A549 (cell line): Measurements from ENCODE around the gene CADM2. TPM values are rescaled to one million over a fixed set of nuclear protein-coding genes. Genes with fewer than 3 reads are reported as not detected.

Source experiments
- ATAC-seq, 2 experiments: fragments of 200-7000 bp in 1 of 2; fragments of >200 bp in 1 of 2; cut with Nextera tagmentation in 1 of 2; cut with Tn5 transposase in 1 of 2; 3 replicates each; pipeline versions ENCODE4 v1.8.0 to v1.9.1; 2018 to 2020; ENCODE audit warnings: mild to moderate bottlenecking in 1 of 2, moderate library complexity in 1 of 2
- CTCF ChIA-PET: fragments of 300-600 bp; sonication (Branson Sonifier 250); formaldehyde crosslinking; extraction: SDS; loops from one replicate; lab custom pipeline; 2021; ENCODE audit warnings: antibody characterized with exemption, inconsistent platforms; lab: Yijun Ruan, JAX
- POLR2A ChIA-PET: fragments of 350-600 bp; formaldehyde crosslinking; extraction: SDS; loops from one replicate; lab custom pipeline; 2021; ENCODE audit warnings: antibody characterized with exemption, inconsistent platforms; lab: Yijun Ruan, JAX
- DNase-seq, 2 experiments: peaks; one replicate each; pipeline versions ENCODE4 v3.0.0 to v3.0.0-alpha.2; 2011 to 2016; ENCODE audit warnings: low read depth in 1 of 2, low spot score in 1 of 2
- FAIRE-seq: peaks from 2 replicates; lab custom pipeline; 2011; peaks lifted over from hg19 to GRCh38; lab: Jason Lieb, UNC
- H3K27ac ChIP-seq, 2 experiments: fragments of >200 bp; sonication (Bioruptor Twin); formaldehyde crosslinking; 3 replicates each; pipeline ENCODE4 v1.5.1; 2016 to 2017
- H3K4me1 ChIP-seq: fragments of >200 bp; sonication (Bioruptor Twin); formaldehyde crosslinking; 3 replicates; pipeline ENCODE4 v1.6.1; 2016
- H3K4me2 ChIP-seq: fragments of >200 bp; sonication (Bioruptor Twin); formaldehyde crosslinking; 3 replicates; pipeline ENCODE4 v1.6.1; 2016
- H3K4me3 ChIP-seq: fragments of >200 bp; sonication (Bioruptor Twin); formaldehyde crosslinking; 3 replicates; pipeline ENCODE4 v1.5.1; 2016
- H3K9me3 ChIP-seq: fragments of >200 bp; sonication (Bioruptor Twin); formaldehyde crosslinking; 3 replicates; pipeline ENCODE4 v1.6.1; 2016
- ATOH8 ChIP-seq: fragments of 250-450 bp; sonication (Bioruptor Pico); IDR thresholded peaks from 2 replicates; pipeline ENCODE4 v1.5.0; 2020; ENCODE audit warnings: low read depth, mild to moderate bottlenecking, moderate library complexity
- BHLHE40 ChIP-seq: IDR thresholded peaks from 2 replicates; pipeline ENCODE4 v1.6.1; 2012; ENCODE audit warnings: low read depth, low read length, inconsistent platforms
- CBX8 ChIP-seq: fragments of 200-600 bp; sonication (generic); IDR thresholded peaks from 2 replicates; pipeline ENCODE4 v1.6.1; 2016
- CTCF ChIP-seq: fragments of >200 bp; sonication (Bioruptor Twin); formaldehyde crosslinking; IDR thresholded peaks from 3 replicates; pipeline ENCODE4 v1.5.1; 2016
- EHMT2 ChIP-seq: fragments of 200-600 bp; sonication (generic); IDR thresholded peaks from 2 replicates; pipeline ENCODE4 v1.6.1; 2016; ENCODE audit warnings: antibody characterized with exemption, low read depth, mild to moderate bottlenecking, moderate library complexity
- ELK1 ChIP-seq: fragments of 150-350 bp; IDR thresholded peaks from 2 replicates; pipeline ENCODE4 v1.6.1; 2014; ENCODE audit warnings: low read depth, mild to moderate bottlenecking, low read length
- FOXS1 ChIP-seq: fragments of 250-450 bp; sonication (Bioruptor Pico); IDR thresholded peaks from 2 replicates; pipeline ENCODE4 v1.5.0; 2020; ENCODE audit warnings: mild to moderate bottlenecking, moderate library complexity
- HDAC2 ChIP-seq: fragments of 200-600 bp; sonication (generic); IDR thresholded peaks from 2 replicates; pipeline ENCODE4 v1.6.1; 2016
- HOXB13 ChIP-seq: fragments of 250-450 bp; sonication (Bioruptor Pico); IDR thresholded peaks from 2 replicates; pipeline ENCODE4 v1.5.0; 2020; ENCODE audit warnings: low read depth, mild to moderate bottlenecking, moderate library complexity
- MAX ChIP-seq: IDR thresholded peaks from 2 replicates; pipeline ENCODE4 v1.6.1; 2012
- PHF8 ChIP-seq: fragments of 200-600 bp; sonication (generic); IDR thresholded peaks from 2 replicates; pipeline ENCODE4 v1.6.1; 2016; ENCODE audit warnings: low read depth, mild to moderate bottlenecking, antibody characterized with exemption, moderate library complexity, borderline replicate concordance
- RAD21 ChIP-seq, 2 experiments: fragments of >200 bp in 1 of 2; sonication (Bioruptor Twin) in 1 of 2; formaldehyde crosslinking in 1 of 2; IDR thresholded peaks in 1 of 2; conservative IDR thresholded peaks in 1 of 2; 2 replicates in 1 of 2; 3 replicates in 1 of 2; pipeline ENCODE4 v1.6.1; 2012 to 2018; ENCODE audit warnings: inconsistent platforms in 1 of 2
- REST ChIP-seq: fragments of 200-600 bp; sonication (generic); IDR thresholded peaks from 2 replicates; pipeline ENCODE4 v1.6.1; 2016; ENCODE audit warnings: antibody characterized with exemption, mild to moderate bottlenecking, moderate library complexity
- RFX5 ChIP-seq: fragments of 450-650 bp; IDR thresholded peaks from 2 replicates; pipeline ENCODE4 v1.7.1; 2014; ENCODE audit warnings: antibody characterized with exemption, mild to moderate bottlenecking, moderate library complexity
- SMC3 ChIP-seq: fragments of >200 bp; sonication (Bioruptor Twin); formaldehyde crosslinking; IDR thresholded peaks from 3 replicates; pipeline ENCODE4 v1.6.1; 2018; ENCODE audit warnings: inconsistent platforms
- SREBF2 ChIP-seq: fragments of 450-650 bp; IDR thresholded peaks from 2 replicates; pipeline ENCODE4 v1.6.1; 2014; ENCODE audit warnings: mild to moderate bottlenecking, moderate library complexity
- ZC3H11A ChIP-seq: fragments of 450-650 bp; IDR thresholded peaks from 2 replicates; pipeline ENCODE4 v1.6.1; 2014; ENCODE audit warnings: antibody characterized with exemption, mild to moderate bottlenecking
- WGBS: methylation state at CpG from one replicate; pipeline ENCODE4 v1.1.6; 2017; ENCODE audit errors: missing lambda C conversion rate; 5-methylcytosine and 5-hydroxymethylcytosine counted together
- polyA plus RNA-seq, 4 experiments: library from polyadenylated mRNA; depleted of rRNA in 3 of 4; stranded (reverse); fragments of >200 nt; fragmentation: RNase III in 1 of 4; extraction: RNeasy Plus Mini Kit Qiagen cat#74134 plus additional on column Dnase treatment in 1 of 4; gene quantifications; 2 replicates in 3 of 4; 3 replicates in 1 of 4; pipeline ENCODE4 v1.2.3, GENCODE V29; 2011 to 2017

CADM2 gene
- polyA plus RNA-seq, 2 of the 4 experiments (the other 2 are of a cell fraction): 0.05 to 0.71 TPM

- TF ChIP-seq REST: no peak
These were observed 211.9 kb downstream of the CADM2 start (continued) for GRCh38 chr3:85170646-85171045.

GRCh38 chr3:85171976-85172375 lies 213.2 kb downstream of the CADM2 start:
- DNase-seq (no peak), FAIRE-seq (no peak), ATAC-seq (no peak)
- Histone ChIP-seq H3K4me1 (no peaks in the 10 kb centered on the region), H3K4me2 (no peak overlapping the region), H3K9me3 (no peaks in the 10 kb centered on the region), H3K27ac (no peak overlapping the region), H3K4me3 (no peak overlapping the region)
- ChIA-PET CTCF (no interaction called here), POLR2A (no interaction called here)
- no peak for TF ChIP-seq CBX8
- no peak for TF ChIP-seq ATOH8
- no peak for TF ChIP-seq ZC3H11A
- no peak for TF ChIP-seq MAX
- no peak for TF ChIP-seq ELK1
- no peak for TF ChIP-seq EHMT2
- no peak for TF ChIP-seq PHF8
- no peak for TF ChIP-seq RAD21 (conservative IDR thresholded peaks at IDR 0.05 in 1 of 2, IDR thresholded peaks at IDR 0.05 in 1 of 2)
- no peak for TF ChIP-seq SREBF2
- no peak for TF ChIP-seq CTCF
- no peak for TF ChIP-seq HOXB13 (CRISPR knock-in tag)
- TF ChIP-seq BHLHE40: no peak
- TF ChIP-seq RFX5: no peak
- no peak for TF ChIP-seq FOXS1 (CRISPR knock-in tag)
- TF ChIP-seq REST: no peak
- TF ChIP-seq SMC3: no peak
- no peak for TF ChIP-seq HDAC2
- WGBS: 33% methylated on average over 1 of the region's 1 CpG
